ENCODE data around the gene ABCG1. TPM values are rescaled to one million over a fixed set of nuclear protein-coding genes. Genes with fewer than 3 reads are reported as not detected.
"Not testable (repeated sequence)": the region's sequence is repeated elsewhere in the genome, so short reads cannot be mapped to it uniquely, and the experiment has no call there.

Gene ABCG1
- total RNA-seq, 1 donor from 2014 or later: 11.1 TPM

DNA sequence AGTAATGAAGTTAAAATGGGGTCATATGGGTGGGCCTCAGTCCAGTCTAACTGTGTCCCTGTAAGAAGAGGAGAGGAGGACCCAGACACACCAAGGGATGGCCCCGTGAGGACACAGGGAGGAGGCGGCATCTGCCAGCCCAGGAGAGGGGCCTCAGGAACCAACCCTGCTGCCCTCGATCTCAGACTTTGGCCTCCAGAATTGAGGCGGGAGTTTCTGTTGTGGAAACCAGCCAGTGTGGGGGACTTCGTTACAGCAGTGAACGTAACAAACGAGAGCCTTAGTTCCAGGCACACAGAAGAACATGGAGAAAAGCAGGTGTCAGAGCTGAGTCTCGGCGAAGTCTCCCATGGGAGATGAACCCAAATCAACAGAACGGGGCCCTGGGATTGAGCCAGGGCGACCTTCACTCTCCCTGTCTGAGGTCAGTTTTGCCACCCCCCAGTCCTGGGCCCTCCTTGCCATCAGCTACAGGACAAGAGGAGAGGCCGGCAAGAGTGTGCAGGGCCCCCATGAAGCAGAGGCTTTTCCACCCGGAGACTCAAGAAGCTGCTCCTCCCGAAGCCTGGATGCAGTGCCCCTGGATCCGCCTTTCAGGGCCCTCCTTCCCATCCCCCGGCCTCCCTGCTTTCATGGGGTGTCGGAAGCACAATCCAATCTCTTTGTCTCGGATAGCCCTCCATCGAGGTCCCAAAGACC, 59.7 kb downstream of the ABCG1 start:
- DNase-seq: no peak
- intact Hi-C loops (cut with micrococcal nuclease): no loop called here
- ATAC-seq: no peak

DNA sequence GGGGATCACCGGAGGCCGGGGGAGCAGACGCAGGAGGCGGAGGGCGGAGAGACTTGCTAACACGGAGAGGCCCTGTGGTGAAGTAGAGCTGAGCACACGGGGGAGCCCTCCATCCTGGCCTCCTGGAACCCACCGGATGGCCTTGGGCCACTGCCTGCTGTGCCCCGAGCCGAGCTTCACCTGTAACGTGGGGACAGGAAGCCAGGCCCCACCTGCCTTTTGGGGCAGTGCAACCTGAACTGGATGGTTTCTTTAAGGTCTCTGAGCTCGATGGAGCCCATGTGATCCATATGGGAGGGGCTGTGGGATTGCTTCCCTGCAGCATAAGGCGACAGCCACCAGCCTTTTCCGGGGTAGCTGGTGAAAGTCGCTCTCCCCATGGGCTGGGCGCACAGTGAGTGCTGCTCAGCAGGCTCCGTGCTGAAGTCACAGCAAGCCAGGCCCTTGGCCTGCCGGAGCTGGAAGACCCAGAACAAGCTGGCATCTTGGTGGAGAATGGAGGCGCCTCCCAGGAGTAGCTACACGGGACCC, 60.5 kb downstream of the ABCG1 start:
- intact Hi-C loops (cut with micrococcal nuclease): no loop called here
- ATAC-seq: no peak
- DNase-seq: no peak

DNA sequence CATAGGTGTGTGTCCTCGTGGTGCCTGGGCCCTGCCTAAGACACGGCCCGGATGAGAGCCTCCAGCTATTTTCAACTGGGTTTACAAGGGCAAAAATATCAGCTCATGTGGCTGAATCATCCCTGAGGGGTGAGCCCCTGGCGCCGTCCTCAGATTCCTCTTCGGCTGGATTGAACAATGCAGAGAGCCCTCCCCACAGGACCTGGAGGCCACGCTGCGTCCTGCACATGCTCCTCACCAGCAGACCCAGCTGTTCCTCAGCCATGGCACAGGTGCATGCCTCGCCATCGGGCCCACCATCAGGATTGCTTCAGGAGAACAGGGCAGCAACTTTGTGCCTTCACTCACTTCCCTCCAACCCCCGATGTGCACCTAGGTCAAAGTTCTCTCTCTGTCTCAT, 60.9 kb downstream of the ABCG1 start:
- DNase-seq: no peak
- no peak for ATAC-seq
- intact Hi-C loops (cut with micrococcal nuclease): no loop called here

DNA sequence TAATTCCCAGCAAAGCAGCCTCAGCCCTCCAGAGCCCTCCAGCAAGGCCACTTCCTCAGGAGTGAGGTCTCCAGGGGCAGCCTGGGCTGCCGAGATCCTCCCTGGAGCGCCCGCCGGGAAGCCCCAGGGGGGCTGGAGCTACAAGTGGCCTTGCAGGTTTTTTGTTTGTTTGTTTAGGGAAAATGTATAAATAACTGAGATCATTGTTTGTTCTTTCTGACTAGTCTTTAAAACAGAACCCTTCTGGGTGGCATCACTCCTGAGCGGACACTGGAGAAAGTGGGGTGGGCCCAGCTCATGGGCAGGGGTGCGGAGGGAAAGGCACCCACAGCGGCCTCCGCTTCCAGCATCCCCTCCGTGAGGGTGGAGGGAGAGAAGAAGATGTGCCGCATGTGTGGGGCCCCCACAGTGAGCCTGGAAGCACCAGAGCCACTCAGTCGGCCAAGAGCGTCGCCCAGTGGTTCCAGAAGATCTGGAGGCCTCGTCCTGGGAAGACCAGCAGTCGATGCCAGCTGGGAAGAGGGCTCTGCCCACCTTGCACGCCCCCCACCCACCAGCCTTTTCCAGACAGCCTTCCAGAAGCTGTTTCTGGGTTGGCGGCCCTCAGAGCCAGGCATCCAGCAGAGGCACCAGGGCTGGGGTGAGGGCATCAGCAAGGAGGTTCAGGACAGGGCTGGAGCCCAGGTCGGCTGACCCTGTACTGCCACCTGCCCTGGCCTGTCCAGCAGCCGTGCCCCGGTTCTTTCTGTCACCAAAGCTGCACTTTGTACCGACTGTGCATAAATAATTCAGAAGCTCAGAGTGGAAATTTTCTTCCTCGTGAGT, 61.6 kb downstream of the ABCG1 start:
- no peak for ATAC-seq
- DNase-seq: no peak
- intact Hi-C loops (cut with micrococcal nuclease): no loop called here

DNA sequence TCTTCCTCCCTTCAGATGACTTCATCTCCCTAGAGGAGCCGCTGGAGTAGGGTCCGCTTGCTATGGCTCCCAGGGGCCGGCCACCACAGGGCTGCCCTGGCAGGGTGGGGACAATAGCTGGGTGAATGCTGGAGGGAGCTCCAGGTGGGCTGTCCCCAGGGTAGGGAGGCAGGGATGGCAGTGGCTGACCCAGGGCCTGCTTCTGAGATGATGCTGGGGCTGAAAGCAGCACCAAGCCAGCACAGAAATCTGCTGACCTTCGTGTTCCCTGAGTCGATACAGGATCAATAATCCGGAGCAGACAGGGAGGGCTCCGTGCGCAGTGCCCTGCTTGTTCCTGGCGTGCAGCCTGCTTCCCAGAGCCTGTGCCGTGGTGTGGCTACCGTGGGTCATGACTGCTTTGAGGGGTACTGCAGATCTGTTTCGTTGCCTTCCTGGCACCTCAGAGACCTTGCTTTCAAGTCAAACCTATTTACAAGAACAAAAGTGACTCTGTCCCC, 62.3 kb downstream of the ABCG1 start:
- intact Hi-C loops (cut with micrococcal nuclease): no loop called here
- DNase-seq: no peak

DNA sequence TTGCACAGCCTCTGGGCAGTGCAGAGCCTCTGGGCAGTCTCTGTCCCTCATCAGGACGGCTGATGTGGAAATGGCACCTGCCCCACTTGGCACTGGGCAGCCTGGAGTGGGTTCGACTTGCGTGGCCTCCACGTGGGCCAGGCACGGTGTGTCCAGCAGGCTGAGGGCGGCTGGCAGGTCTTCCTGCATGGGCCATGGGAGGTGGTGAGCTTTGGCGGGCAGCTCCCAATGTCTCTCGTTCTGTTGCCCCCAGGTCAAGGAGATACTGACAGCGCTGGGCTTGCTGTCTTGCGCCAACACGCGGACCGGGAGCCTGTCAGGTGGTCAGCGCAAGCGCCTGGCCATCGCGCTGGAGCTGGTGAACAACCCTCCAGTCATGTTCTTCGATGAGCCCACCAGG, 63.1 kb downstream of the ABCG1 start:
- ATAC-seq: no peak
- intact Hi-C loops (cut with micrococcal nuclease): no loop called here
- DNase-seq: no peak

More for the DNA sequence above, 62.3 kb downstream of the ABCG1 start:
- no peak for ATAC-seq

DNA sequence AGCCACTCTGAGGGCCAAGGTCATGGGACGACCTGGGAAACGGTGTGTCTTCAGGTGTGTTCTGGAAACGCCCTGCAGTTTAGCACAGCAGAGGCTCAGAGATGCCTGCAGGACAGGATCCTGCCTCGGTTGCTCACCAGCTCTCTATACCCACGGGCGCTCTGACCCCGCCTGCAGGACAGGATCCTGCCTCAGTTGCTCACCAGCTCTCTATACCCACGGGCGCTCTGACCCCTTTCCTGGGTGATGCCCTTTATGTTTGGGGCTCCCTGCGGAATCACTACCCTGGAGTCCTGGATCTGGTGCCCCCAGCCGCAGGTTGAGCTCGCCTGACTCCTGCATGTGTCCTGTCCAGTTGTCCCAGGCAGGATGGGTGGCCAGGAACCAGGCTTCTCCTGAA, 63.8 kb downstream of the ABCG1 start:
- DNase-seq: no peak
- intact Hi-C loops (cut with micrococcal nuclease): no loop called here
- no peak for ATAC-seq

DNA sequence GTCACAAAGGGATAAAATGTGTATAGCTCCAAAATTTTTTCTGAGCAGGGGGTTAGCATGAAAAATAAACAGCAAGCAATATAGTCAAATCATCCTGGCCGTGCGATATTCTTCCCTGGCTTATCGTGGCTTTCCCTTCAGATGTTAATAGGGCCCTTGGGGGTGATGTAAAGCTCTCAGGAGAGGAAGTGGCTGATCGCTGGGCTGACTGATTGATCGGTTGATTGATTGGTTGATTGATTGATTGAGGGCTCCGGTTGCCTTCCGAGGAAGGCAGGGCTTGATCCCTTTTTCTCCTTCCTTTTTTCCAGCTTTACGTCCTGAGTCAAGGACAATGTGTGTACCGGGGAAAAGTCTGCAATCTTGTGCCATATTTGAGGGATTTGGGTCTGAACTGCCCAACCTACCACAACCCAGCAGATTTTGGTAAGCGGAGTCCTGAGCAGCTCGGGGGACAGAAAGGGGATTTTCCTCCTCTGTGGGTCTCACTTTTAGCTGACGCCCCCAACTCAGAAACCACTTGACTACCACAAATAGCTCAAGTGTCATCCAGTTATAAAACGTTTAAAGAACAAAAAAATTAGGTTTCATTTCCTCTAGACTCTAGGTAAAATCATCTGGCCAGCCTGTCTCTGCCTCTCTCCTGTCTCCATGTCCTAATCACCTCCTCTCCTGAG, 66.8 kb downstream of the ABCG1 start:
- intact Hi-C loops (cut with micrococcal nuclease): no loop called here
- ATAC-seq: no peak

DNA sequence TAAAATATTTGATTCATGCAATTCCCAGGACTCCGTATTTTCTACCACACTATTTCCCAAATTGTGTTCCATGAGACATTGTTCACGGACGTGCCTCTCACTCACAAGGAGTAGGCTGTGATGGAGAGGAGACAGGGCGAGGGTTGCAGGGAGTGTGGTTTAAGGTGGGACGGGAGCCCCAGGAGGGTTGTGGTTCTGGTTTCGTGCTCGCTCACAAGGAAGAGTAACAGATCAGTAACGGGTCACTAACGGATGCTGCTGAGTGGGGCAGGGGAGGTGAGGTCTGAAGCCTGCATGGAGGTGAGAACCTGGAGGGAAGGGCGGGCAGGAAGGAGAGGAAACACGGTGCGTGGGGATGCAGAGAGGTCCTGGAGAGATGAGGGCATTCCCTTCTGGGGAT, 67.5 kb downstream of the ABCG1 start:
- ATAC-seq (no peak), DNase-seq (no peak)
- intact Hi-C loops (cut with micrococcal nuclease): no loop called here

More for the DNA sequence above, 66.8 kb downstream of the ABCG1 start:
- DNase-seq: no peak

DNA sequence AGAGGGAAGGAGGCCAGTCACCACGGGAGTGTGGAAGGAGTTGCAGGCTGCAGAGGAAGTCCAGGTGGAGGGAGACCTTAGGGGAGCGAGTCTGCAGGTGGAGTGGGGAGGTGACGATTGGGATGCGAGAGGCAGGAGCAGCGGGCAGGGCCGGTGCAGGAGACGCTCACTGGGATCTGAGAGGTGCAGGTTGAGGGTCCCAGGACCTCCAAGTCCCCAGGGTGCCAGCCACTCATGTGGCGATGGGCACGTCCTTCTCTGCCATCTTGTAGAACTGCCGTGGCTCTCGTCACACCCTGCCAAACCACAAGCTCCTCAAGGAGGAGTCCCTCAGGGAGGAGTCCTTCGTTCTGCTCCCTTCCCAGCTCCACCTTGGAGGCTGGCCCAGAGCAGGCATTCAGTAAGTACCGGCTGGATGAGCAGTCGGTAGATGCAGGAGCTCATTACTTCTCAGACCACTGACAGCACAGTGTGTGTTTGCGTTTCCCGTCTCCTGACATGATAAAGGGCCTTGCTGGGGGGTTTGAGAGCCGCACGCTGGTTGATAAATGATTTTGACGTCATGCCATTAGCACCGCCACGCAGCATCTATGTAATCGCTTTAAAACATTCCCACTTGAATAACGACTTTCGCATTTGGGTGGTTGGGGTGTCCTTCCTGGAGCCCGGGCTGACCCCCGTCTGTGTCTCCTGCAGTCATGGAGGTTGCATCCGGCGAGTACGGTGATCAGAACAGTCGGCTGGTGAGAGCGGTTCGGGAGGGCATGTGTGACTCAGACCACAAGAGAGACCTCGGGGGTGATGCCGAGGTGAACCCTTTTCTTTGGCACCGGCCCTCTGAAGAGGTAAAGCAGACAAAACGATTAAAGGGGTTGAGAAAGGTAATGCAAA, 68.5 kb downstream of the ABCG1 start:
- DNase-seq (no peak), ATAC-seq (no peak)
- intact Hi-C loops (cut with micrococcal nuclease): no loop called here

DNA sequence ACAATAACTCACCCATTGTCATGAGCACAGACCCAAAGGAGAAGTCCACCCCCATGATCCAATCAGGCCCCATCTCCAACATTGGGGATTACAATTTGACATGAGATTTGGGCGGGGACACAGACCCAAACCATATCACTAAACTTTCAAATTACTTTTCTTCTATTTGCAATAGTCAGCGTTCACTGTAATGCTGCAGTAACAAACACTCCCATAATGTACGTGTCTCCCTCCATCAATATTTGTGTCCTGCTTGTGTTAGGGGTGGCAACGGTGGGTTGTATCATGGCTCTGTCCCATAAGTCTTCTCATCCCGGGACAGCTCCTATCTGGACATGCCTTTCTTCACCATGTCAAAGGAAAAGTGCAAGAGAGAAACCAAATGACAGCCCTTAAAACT, 70.0 kb downstream of the ABCG1 start:
- intact Hi-C loops (cut with micrococcal nuclease): no loop called here
- ATAC-seq: no peak

DNA sequence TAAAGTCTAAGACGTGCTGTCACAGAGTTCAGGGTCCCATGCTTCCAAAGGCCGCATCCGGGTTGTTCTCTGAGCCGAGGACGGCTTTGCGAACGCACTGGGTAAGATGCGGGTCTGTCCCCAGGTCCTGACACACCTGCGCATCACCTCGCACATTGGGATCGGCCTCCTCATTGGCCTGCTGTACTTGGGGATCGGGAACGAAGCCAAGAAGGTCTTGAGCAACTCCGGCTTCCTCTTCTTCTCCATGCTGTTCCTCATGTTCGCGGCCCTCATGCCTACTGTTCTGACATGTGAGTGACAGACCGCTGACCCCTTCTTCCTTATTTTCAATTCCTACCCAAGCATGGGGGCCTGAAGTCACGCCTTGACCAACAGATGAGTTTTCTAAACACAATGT, 71.0 kb downstream of the ABCG1 start:
- no peak for DNase-seq
- intact Hi-C loops (cut with micrococcal nuclease): no loop called here
- peak; percentile 39 for ATAC-seq

More for the DNA sequence above, 70.0 kb downstream of the ABCG1 start:
- no peak for DNase-seq

DNA sequence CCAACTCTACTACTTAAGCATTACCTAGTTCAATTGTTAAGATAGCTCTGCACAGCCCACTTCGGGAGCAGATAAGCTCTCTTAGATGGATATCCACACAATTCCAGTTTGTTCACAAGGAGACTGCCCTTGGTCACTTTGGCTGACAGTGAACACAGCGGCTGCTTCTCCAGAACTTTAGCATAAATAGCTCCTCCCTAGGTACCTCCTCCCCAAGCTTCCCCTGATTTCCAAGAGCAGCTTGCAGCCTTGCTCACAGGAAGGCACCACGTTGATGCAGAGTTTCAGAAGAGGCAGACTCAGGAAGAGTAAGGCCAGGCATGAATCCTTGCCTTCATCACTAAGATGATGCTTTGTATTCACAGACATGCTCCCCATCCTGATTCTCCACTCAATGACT, 71.6 kb downstream of the ABCG1 start:
- intact Hi-C loops (cut with micrococcal nuclease): no loop called here
- ATAC-seq (no peak), DNase-seq (no peak)

DNA sequence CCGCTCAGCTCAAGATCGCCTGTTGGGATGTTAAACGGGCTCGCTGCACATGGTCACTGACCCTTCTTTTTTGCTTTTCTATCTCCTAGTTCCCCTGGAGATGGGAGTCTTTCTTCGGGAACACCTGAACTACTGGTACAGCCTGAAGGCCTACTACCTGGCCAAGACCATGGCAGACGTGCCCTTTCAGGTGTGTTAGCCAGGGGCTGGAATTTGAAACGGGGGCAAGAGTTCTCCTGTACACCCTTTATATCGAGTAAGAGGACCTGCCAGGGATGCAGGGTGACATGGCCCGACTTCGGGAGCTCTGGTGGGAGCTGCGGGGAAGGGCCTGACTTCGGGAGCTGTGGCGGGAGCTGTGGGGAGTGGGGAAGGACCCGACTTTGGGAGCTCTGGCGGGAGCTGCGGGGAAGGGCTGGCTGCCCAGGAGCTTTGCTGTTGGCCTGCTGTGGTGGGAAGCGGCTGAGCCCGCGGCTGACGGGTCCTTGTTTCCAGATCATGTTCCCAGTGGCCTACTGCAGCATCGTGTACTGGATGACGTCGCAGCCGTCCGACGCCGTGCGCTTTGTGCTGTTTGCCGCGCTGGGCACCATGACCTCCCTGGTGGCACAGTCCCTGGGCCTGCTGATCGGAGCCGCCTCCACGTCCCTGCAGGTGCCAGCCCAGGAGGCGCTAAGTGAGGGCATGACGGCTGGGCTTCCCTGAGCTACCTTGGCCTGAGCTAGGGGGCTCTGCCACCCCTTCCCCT, 72.2 kb downstream of the ABCG1 start:
- intact Hi-C loops (cut with micrococcal nuclease): no loop called here
- no peak for ATAC-seq
- DNase-seq: no peak

DNA sequence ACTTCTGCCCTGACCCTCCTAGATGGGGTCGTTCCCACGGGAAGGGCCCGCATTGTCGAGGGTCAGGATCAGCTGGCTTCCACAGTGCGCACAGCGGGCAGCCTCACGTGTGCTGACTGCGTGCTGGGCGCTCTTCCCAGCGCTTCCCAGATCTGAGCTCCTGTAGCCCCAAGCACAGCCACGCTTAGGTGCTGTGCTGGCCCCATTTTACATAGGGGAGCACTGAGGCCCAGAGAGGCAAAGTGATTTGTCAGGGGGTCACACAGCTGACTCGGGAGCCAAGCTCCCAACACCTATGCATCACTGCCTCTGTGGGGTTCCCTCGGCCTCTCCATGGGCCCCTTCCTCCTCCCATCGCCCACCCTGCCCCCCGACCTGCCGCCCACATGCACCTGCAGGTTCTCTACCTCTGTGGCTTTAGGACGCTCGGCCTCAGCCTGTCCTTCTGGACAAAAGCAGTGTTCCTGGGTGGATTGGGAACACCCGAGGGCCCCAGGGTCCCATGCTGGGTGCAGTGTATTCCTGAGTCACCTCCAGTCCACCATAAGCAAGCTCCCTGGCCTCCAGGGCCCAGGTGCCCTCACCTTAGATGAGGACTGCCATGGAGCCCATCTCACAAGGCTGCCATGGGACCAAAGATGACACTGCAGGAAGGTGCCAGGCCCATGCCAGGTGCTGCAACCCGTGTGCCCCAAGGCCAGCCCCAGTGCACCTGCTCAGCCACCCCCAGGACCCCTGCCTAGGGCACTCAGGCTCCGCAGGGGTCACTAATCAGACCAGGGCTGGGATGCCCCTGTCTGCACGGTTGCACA, 73.0 kb downstream of the ABCG1 start:
- ATAC-seq (no peak), DNase-seq (no peak)
- intact Hi-C loops (cut with micrococcal nuclease): no loop called here

DNA sequence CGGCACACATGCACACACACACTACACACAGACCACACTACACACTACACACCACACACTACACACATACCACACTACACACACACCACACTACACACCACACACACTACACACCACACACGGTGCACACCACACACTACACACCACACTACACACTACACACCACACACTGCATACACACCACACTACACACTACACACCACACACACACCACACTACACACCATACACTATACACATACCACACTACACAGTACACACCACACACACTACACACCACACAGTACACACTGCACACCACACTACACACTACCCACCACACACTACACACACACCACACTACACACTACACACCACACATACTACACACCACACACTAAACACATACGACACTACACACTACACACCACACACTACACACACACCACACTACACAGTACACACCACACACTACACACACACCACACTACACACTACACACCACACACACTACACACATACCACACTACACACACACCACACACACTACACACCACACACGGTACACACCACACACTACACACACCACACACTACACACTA, 73.7 kb downstream of the ABCG1 start:
- ATAC-seq; DNase-seq; intact Hi-C loops (cut with micrococcal nuclease): not testable (repeated sequence)

DNA sequence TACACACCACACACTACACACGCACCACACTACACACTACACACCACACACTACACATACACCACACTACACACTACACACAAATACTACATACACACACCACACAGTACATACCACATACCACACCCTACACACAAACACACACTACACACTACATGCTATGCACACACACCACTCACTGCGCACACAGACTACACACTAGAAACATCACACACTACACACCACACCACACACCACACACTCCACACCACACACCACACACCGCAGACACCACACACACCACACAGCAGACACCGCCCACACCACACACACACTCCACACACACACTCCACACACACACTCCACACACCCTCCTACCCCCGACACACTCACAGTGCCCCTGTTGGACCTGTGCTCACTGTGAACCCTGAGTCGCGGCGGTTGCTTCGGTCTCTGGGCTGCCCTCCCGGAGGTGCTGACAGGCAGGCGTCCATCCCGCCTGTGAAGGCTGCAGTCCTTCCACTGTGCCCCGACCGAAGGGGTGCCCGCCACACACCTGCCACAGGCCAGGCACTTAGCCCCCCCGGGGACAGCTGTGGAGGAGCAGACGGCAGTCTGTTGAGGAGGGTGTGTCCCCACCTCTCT, 74.8 kb downstream of the ABCG1 start:
- no peak for ATAC-seq
- intact Hi-C loops (cut with micrococcal nuclease): no loop called here
- DNase-seq: no peak
